CD4-positive, alpha-beta memory T cell (primary cell): ENCODE measurements around the gene DGKG. TPM values are rescaled to one million over a fixed set of nuclear protein-coding genes. Genes with fewer than 3 reads are reported as not detected.

Source experiments
- CTCF ChIA-PET: fragments of 350-600 bp; sonication (Branson Sonifier 250); formaldehyde crosslinking; loops from one replicate; lab custom pipeline; 2021; ENCODE audit warnings: inconsistent platforms; ENCODE audit not compliant: partially characterized antibody; lab: Charles Lee
- POLR2A ChIA-PET: fragments of 350-600 bp; sonication (Branson Sonifier 250); formaldehyde crosslinking; loops from one replicate; lab custom pipeline; 2021; ENCODE audit not compliant: partially characterized antibody; lab: Charles Lee
- DNase-seq, 5 donors: peaks; one replicate each; pipeline versions ENCODE4 v3.0.0 to v3.0.0-alpha.2; 2020 to 2022; ENCODE audit warnings: mixed read lengths in 1 of 5
- H3K27ac ChIP-seq: one replicate; pipeline ENCODE4 v1.7.0; 2013; ENCODE audit warnings: low read depth, low read length
- H3K27me3 ChIP-seq: 2 replicates; pipeline ENCODE4 v1.7.0; 2013; ENCODE audit warnings: mild to moderate bottlenecking, low read length, moderate library complexity; ENCODE audit not compliant: insufficient read depth
- H3K36me3 ChIP-seq: 2 replicates; pipeline ENCODE4 v1.7.0; 2013; ENCODE audit warnings: mild to moderate bottlenecking, low read length, moderate library complexity; ENCODE audit not compliant: insufficient read depth
- H3K4me1 ChIP-seq: 2 replicates; pipeline ENCODE4 v1.7.0; 2013; ENCODE audit warnings: mild to moderate bottlenecking, low read length, moderate library complexity; ENCODE audit not compliant: insufficient read depth
- H3K4me3 ChIP-seq, 2 donors: one replicate each; pipeline ENCODE4 v1.7.0; 2013; ENCODE audit warnings: low read length in 2 of 2, mild to moderate bottlenecking in 1 of 2
- H3K9me3 ChIP-seq, 2 donors: one replicate each; pipeline ENCODE4 v1.7.0; 2013; ENCODE audit warnings: low read length in 2 of 2, control low read depth in 1 of 2; ENCODE audit not compliant: control insufficient read depth in 1 of 2
- H3K27ac Mint-ChIP-seq, 7 donors: one replicate each; pipeline ENCODE4 v1.8.0; 2020 to 2021; ENCODE audit warnings: mixed read lengths in 7 of 7, mild to moderate bottlenecking in 6 of 7, inconsistent platforms in 3 of 7, moderate library complexity in 3 of 7
- H3K27me3 Mint-ChIP-seq, 2 donors: one replicate each; pipeline ENCODE4 v1.8.0; 2020 to 2021; ENCODE audit warnings: mixed read lengths in 2 of 2
- H3K36me3 Mint-ChIP-seq, 2 donors: one replicate each; pipeline ENCODE4 v1.8.0; 2020 to 2021; ENCODE audit warnings: mixed read lengths in 2 of 2, inconsistent platforms in 1 of 2, mild to moderate bottlenecking in 1 of 2
- H3K4me1 Mint-ChIP-seq, 4 donors: one replicate each; pipeline ENCODE4 v1.8.0; 2020 to 2021; ENCODE audit warnings: mixed read lengths in 4 of 4, mild to moderate bottlenecking in 1 of 4
- H3K4me3 Mint-ChIP-seq, 8 donors: one replicate each; pipeline ENCODE4 v1.8.0; 2020 to 2021; ENCODE audit warnings: mixed read lengths in 8 of 8, mild to moderate bottlenecking in 7 of 8, moderate library complexity in 6 of 8, inconsistent platforms in 3 of 8
- H3K9me3 Mint-ChIP-seq, 8 donors: one replicate each; pipeline ENCODE4 v1.8.0; 2020 to 2021; ENCODE audit warnings: mixed read lengths in 8 of 8, mild to moderate bottlenecking in 5 of 8, inconsistent platforms in 3 of 8, moderate library complexity in 1 of 8
- intact Hi-C: fragments of 100-400 bp; cut with micrococcal nuclease; formaldehyde crosslinking; loops from one replicate; pipeline ENCODE4 v1.15.1; 2023
- polyA plus RNA-seq, 2 donors: library from polyadenylated mRNA; unstranded; fragments of 300-500 nt; fragmentation: Illumina TruSeq; gene quantifications; one replicate each; pipeline ENCODE4 v1.2.3, GENCODE V29; 2021
- total RNA-seq, 2 experiments: library from RNA; stranded (reverse); gene quantifications; one replicate each; pipeline ENCODE4 v1.2.3, GENCODE V29; 2021

The DGKG gene
- total and polyA plus RNA-seq, 4 experiments from 2014 or later = 0.75 TPM; not detected in 3

DNA sequence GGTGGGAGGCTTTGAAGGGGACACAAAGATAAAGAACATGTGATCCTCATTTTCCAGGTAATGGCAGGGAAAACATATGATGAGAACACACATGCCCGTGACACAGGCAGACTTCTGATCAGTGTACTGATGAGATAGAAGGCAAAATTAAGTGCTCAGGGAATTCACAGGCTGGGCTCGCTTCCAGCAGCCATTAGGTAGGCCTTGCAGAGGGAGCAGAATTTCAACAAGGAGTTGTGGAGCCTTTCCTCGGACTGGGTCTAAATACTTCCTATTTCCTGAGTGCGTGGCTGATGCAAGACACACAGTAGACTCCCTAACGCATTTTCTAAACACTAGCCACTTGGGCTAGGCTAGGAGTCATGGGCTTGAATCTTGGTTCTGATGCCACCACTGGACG lies 179.2 kb downstream of the DGKG start:
- Mint-ChIP-seq H3K9me3 (no peaks in the 10 kb centered on the region), H3K4me1 (peaks cover 11 to 16% (median 13%) of the 10 kb centered on the region in 4 donors), H3K4me3 (no peak overlapping the region), H3K36me3 (no peaks in the 10 kb centered on the region), H3K27ac (no peak overlapping the region), H3K27me3 (no peaks in the 10 kb centered on the region)
- DNase-seq = no peak
- no peaks in the 10 kb centered on the region for H3K36me3 ChIP-seq
- H3K4me1 ChIP-seq = peaks cover 14% of the 10 kb centered on the region
- no peak overlapping the region for H3K27ac ChIP-seq
- H3K9me3 ChIP-seq = no peaks in the 10 kb centered on the region
- no peak overlapping the region for H3K4me3 ChIP-seq
- H3K27me3 ChIP-seq = no peaks in the 10 kb centered on the region
- intact Hi-C loops = no loop called here
- CTCF ChIA-PET = no interaction called here
- POLR2A ChIA-PET = no interaction called here

- DNase-seq = no peak
- Mint-ChIP-seq H3K36me3 (no peaks in the 10 kb centered on the region), H3K4me1 (peaks cover 11 to 16% (median 13%) of the 10 kb centered on the region in 4 donors), H3K4me3 (no peak overlapping the region), H3K27me3 (no peaks in the 10 kb centered on the region), H3K9me3 (no peaks in the 10 kb centered on the region), H3K27ac (no peak overlapping the region)
- intact Hi-C loops = no loop called here
- ChIA-PET POLR2A (no interaction called here), CTCF (no interaction called here)
- Histone ChIP-seq H3K27me3 (no peaks in the 10 kb centered on the region), H3K4me1 (peaks cover 14% of the 10 kb centered on the region), H3K27ac (no peak overlapping the region), H3K9me3 (no peaks in the 10 kb centered on the region), H3K36me3 (no peaks in the 10 kb centered on the region), H3K4me3 (no peak overlapping the region)
These were observed 180.1 kb downstream of the DGKG start for GRCh38 chr3:186181901-186182300.

DNA sequence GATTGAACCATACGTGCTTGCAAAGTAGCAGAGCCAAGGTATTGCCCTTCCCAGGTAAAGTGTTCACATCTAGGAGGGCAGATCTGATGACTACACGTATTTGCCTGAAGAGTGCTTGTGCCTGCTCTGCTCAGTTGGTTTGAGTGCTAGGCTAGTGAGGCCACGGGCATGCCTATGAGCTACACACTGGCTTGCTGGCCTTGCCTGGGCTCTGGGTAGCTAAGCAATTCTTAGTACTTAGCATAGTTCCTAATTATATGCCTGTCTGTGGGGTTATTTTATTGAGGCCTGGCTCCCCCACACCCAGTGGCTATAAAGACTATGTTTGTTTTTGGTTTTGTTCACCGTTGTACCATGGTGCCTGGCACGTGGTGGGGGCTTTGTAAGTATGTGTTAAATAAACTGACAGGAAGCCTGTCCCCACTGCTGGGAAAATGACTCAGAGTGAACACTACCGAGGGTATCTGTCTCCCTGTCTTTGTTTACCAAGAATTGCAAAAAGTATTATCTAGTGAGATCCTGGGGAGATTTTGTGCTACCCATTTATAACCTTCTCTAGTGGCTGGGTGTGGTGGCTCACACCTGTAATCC lies 181.0 kb downstream of the DGKG start:
- Histone ChIP-seq H3K27ac (no peak overlapping the region), H3K4me1 (peaks cover 14% of the 10 kb centered on the region), H3K4me3 (no peak overlapping the region), H3K36me3 (no peaks in the 10 kb centered on the region), H3K9me3 (no peaks in the 10 kb centered on the region), H3K27me3 (no peaks in the 10 kb centered on the region)
- DNase-seq = no peak
- no peak overlapping the region for H3K27ac Mint-ChIP-seq
- no peaks in the 10 kb centered on the region for H3K9me3 Mint-ChIP-seq
- no peaks in the 10 kb centered on the region for H3K36me3 Mint-ChIP-seq
- ChIA-PET POLR2A (no interaction called here), CTCF (no interaction called here)
- intact Hi-C loops = no loop called here
- no peak overlapping the region for H3K4me3 Mint-ChIP-seq
- H3K4me1 Mint-ChIP-seq = peaks cover 9 to 12% (median 10%) of the 10 kb centered on the region in 4 donors
- H3K27me3 Mint-ChIP-seq = no peaks in the 10 kb centered on the region

DNA sequence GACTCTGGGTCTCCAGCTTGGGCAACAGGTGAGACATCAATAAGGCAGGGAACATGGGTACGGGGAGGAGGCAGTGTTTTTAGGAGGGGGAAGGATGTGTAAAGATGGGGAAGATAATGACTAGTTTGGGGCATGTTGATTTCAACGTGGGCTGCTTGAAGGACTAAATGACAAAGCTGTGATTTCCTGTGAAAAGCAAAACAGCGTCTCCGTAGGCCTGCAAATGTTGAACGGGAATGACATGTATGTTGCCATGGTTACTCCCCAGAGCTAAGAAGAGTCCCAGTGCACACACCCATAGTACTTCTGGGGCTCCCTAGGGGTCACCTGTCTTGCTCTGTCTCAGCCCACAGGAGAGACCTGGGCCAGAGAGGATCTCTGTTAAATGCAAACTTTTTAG lies 181.9 kb downstream of the DGKG start:
- Mint-ChIP-seq H3K36me3 (no peaks in the 10 kb centered on the region), H3K4me3 (no peak overlapping the region), H3K9me3 (no peaks in the 10 kb centered on the region), H3K27ac (peak overlapping the region in 1 of 7 donors; percentile 35), H3K27me3 (no peaks in the 10 kb centered on the region), H3K4me1 (peaks cover 5 to 8% (median 7%) of the 10 kb centered on the region in 4 donors)
- intact Hi-C loops = no loop called here
- ChIA-PET POLR2A (no interaction called here), CTCF (no interaction called here)
- H3K9me3 ChIP-seq = no peaks in the 10 kb centered on the region
- no peaks in the 10 kb centered on the region for H3K36me3 ChIP-seq
- no peaks in the 10 kb centered on the region for H3K27me3 ChIP-seq
- DNase-seq = no peak
- H3K4me1 ChIP-seq = peaks cover 8% of the 10 kb centered on the region
- H3K4me3 ChIP-seq = no peak overlapping the region
- H3K27ac ChIP-seq = no peak overlapping the region

- no peak for DNase-seq
- Mint-ChIP-seq H3K9me3 (no peaks in the 10 kb centered on the region), H3K36me3 (no peaks in the 10 kb centered on the region), H3K4me1 (no peaks in the 10 kb centered on the region), H3K27me3 (no peaks in the 10 kb centered on the region), H3K27ac (no peak overlapping the region), H3K4me3 (no peak overlapping the region)
- H3K27me3 ChIP-seq = no peaks in the 10 kb centered on the region
- CTCF ChIA-PET = no interaction called here
- POLR2A ChIA-PET = no interaction called here
- intact Hi-C loops = no loop called here
- no peaks in the 10 kb centered on the region for H3K9me3 ChIP-seq
- H3K27ac ChIP-seq = no peak overlapping the region
- H3K4me1 ChIP-seq = no peaks in the 10 kb centered on the region
- H3K4me3 ChIP-seq = no peak overlapping the region
- H3K36me3 ChIP-seq = no peaks in the 10 kb centered on the region
These were observed 183.6 kb downstream of the DGKG start for GRCh38 chr3:186178412-186178811.

GRCh38 chr3:186176373-186176990 lies 185.6 kb downstream of the DGKG start:
- no peaks in the 10 kb centered on the region for H3K27me3 Mint-ChIP-seq
- Histone ChIP-seq H3K4me1 (no peaks in the 10 kb centered on the region), H3K36me3 (no peaks in the 10 kb centered on the region), H3K9me3 (no peaks in the 10 kb centered on the region), H3K27me3 (no peaks in the 10 kb centered on the region), H3K4me3 (no peak overlapping the region), H3K27ac (no peak overlapping the region)
- POLR2A ChIA-PET = no interaction called here
- no peak for DNase-seq
- H3K4me3 Mint-ChIP-seq = no peak overlapping the region
- H3K27ac Mint-ChIP-seq = no peak overlapping the region
- H3K4me1 Mint-ChIP-seq = no peaks in the 10 kb centered on the region
- no peaks in the 10 kb centered on the region for H3K36me3 Mint-ChIP-seq
- H3K9me3 Mint-ChIP-seq = no peaks in the 10 kb centered on the region
- intact Hi-C loops = no loop called here
- CTCF ChIA-PET = interaction anchor here (0.6 to 1.7 kb wide), 2 partner anchors 193 to 330 kb away, joined by 3 read pairs; no protein-coding TSS in a partner anchor

DNA sequence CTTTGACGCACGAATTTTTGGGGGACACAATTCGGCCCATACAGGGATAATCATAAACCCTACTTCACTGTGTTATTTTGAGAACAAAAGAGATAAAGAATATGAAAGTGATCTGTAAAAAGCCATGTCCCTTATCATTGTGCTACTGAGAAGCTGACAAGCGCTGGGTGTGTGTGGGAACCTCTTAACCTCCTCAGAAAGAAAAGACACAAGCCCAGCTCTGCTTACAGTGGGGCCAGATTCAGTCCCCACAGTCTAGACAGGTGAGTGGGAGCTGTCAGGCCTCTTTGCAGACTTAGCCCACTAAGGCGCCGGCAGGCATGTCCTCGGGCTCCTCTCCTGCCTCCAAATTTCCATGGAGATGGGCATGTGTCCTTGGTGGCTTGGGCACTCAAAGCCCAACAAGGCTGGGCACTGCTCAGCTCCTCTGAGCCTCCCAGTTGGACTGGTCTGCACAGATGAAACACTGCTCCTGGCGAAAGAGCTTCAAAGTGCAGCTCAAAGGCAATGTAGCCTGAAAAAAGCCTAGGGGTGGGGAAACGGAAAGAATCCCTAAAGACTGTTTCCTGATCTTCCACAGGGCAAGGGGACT lies 188.7 kb downstream of the DGKG start:
- Mint-ChIP-seq H3K27me3 (no peaks in the 10 kb centered on the region), H3K4me1 (peaks cover 0 to 9% (median under 1%) of the 10 kb centered on the region in 4 donors), H3K27ac (no peak overlapping the region), H3K36me3 (no peaks in the 10 kb centered on the region), H3K9me3 (no peaks in the 10 kb centered on the region), H3K4me3 (no peak overlapping the region)
- intact Hi-C loops = no loop called here
- no peaks in the 10 kb centered on the region for H3K36me3 ChIP-seq
- H3K4me3 ChIP-seq = no peak overlapping the region
- ChIA-PET POLR2A (no interaction called here), CTCF (no interaction called here)
- no peaks in the 10 kb centered on the region for H3K27me3 ChIP-seq
- H3K4me1 ChIP-seq = no peaks in the 10 kb centered on the region
- no peak overlapping the region for H3K27ac ChIP-seq
- no peaks in the 10 kb centered on the region for H3K9me3 ChIP-seq
- DNase-seq = no peak
